IPS-18a (cell line): Measurements from ENCODE around the gene ZNF490.

Experiments used
- H3K27ac ChIP-seq: one replicate; pipeline ENCODE4 v1.5.1; 2013; ENCODE audit warnings: low read length
- H3K27me3 ChIP-seq: one replicate; pipeline ENCODE4 v1.6.1; 2013; ENCODE audit warnings: mild to moderate bottlenecking, low read length; ENCODE audit not compliant: control insufficient read depth, insufficient read depth
- H3K36me3 ChIP-seq: one replicate; pipeline ENCODE4 v1.6.1; 2013; ENCODE audit warnings: low read depth, low read length; ENCODE audit not compliant: control insufficient read depth
- H3K4me1 ChIP-seq: one replicate; pipeline ENCODE4 v1.6.1; 2013; ENCODE audit warnings: low read depth, low read length; ENCODE audit not compliant: control insufficient read depth
- H3K4me3 ChIP-seq: one replicate; pipeline ENCODE4 v1.5.1; 2013; ENCODE audit warnings: low read length
- H3K9ac ChIP-seq: one replicate; pipeline ENCODE4 v1.6.1; 2013; ENCODE audit warnings: mild to moderate bottlenecking, low read length, moderate library complexity
- H3K9me3 ChIP-seq: one replicate; pipeline ENCODE4 v1.6.1; 2013; ENCODE audit warnings: low read depth, low read length; ENCODE audit not compliant: control insufficient read depth

Gene ZNF490

DNA sequence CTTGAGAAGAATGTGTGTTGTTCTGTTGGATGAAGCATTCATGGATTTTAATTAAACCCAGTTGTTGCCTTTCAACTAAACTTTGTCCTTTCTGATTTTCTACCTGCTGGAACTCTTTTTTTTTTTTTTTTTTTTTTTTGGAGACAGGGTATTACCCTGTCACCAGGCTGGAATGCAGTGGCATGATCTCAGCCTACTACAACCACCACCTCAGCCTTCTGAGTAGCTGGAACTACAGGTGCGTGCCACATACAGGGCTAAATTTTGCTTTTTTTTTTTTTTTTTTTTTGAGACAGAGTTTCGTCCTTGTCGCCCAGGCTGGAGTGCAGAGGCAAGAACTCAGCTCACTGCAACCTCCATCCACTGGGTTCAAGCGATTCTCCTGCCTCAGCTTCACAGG is 7.0 kb upstream of the ZNF490 start:
- Histone ChIP-seq H3K9me3 (no peaks in the 10 kb centered on the region), H3K4me1 (no peaks in the 10 kb centered on the region), H3K27ac (no peak overlapping the region), H3K4me3 (no peak overlapping the region), H3K9ac (no peak overlapping the region), H3K36me3 (peaks cover 9% of the 10 kb centered on the region), H3K27me3 (no peaks in the 10 kb centered on the region)

DNA sequence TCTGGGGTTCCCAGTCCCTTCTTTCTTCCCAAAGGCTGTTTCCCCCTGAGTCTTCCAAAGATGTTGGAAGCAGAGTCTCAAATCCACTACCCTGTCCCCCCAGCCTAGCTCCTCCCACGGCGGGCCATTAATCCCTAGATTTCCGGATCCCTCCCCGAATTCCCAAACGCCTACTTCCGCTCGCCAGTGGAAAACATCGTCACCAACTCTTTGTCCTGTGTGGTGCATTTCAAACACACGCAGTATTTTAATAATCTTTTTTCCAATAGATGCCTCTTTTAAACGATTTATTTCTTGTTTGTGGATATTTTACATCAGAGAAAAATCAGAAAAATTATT is 717 bp upstream of the ZNF490 start:
- Histone ChIP-seq H3K9ac (peak overlapping the region; percentile 91), H3K36me3 (peaks cover 9% of the 10 kb centered on the region), H3K9me3 (no peaks in the 10 kb centered on the region), H3K4me3 (peak overlapping the region; percentile 98), H3K4me1 (peaks cover 4% of the 10 kb centered on the region), H3K27me3 (no peaks in the 10 kb centered on the region), H3K27ac (peak overlapping the region; percentile 51)

DNA sequence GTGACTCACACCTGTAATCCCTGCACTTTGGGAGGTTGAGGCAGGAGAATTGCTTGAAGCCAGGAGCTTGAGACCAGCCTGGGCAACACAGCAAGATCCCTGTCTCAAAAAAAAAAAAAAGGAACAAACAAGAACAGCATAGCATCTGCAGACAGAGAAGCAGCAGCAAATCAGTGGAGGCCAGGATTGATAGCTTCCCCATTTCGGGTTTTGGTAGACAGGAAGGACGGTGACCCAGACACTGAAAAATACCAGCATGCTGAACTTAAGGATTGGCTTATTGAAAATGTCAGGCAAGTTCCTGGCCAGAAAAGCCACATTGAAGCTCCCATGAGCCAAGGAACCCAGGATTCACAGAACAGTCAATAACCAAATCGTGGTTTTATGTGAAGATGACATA is 3.0 kb downstream of the ZNF490 start:
- Histone ChIP-seq H3K9me3 (no peaks in the 10 kb centered on the region), H3K4me3 (no peak overlapping the region), H3K27ac (no peak overlapping the region), H3K9ac (no peak overlapping the region), H3K4me1 (peaks cover 4% of the 10 kb centered on the region), H3K36me3 (no peaks in the 10 kb centered on the region), H3K27me3 (no peaks in the 10 kb centered on the region)

DNA sequence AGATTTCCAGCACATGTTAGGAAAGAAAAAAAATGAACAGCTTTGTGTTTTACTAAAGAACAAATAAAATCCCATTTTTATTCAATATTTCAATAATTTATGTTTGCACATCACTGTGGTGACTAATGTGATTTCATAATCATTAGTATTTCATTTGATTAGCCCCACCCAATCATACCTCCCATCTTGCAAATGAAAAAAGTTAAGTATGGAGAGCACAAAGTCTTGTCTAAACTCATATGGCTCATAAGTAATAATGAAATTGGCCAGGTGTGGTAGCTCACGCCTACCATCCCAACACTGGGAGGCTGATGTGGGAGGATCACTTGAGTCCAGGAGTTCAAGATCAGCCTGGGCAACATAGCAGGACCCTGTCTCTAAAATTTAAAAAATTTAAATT is 3.8 kb downstream of the ZNF490 start:
- no peak overlapping the region for H3K9ac ChIP-seq

DNA sequence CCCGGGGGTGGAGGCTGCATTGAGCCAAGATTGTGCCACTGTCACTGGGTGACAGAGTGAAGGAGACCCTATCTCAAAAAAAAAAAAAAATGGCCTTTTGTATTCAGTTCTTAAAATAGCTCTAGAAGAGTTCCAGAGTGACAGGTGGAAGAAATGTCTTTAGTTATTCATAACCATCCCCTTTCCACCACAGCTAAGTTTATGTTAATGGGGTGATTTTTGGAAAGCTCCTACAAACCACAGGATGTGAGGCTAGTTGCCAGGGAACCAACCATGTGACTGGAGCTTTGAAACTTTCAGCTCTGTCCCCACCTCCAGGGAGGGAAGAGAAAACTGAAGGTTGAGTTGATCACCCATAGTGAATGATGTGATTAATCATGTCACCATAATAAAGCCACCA is 6.9 kb downstream of the ZNF490 start:
- no peak overlapping the region for H3K27ac ChIP-seq
- no peak overlapping the region for H3K9ac ChIP-seq
- H3K36me3 ChIP-seq = no peaks in the 10 kb centered on the region
- H3K9me3 ChIP-seq = no peaks in the 10 kb centered on the region
- H3K27me3 ChIP-seq = no peaks in the 10 kb centered on the region
- no peaks in the 10 kb centered on the region for H3K4me1 ChIP-seq
- H3K4me3 ChIP-seq = no peak overlapping the region

More for the DNA sequence above, 3.8 kb downstream of the ZNF490 start:
- H3K27ac ChIP-seq = no peak overlapping the region
- peaks cover 4% of the 10 kb centered on the region for H3K4me1 ChIP-seq
- H3K9me3 ChIP-seq = no peaks in the 10 kb centered on the region
- H3K27me3 ChIP-seq = no peaks in the 10 kb centered on the region
- H3K36me3 ChIP-seq = no peaks in the 10 kb centered on the region
- no peak overlapping the region for H3K4me3 ChIP-seq

DNA sequence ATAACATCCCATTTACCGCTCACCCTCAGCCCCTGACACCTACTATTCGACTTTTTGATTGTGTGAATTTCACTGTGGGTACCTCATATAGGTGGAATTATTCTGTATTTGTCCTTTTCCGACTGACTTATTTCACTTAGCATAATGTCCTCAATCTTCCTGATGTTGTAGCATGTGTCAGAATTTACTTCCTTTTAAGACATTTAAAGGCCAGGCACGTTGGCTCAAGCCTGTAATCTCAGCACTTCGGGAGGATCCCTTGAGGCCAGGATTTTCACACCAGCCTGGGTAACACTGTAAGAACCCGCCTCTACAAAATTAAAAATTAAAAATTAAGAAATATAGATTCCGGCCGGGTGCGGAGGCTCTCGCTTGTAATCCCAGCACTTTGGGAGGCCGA is 13.0 kb downstream of the ZNF490 start:
- H3K27ac ChIP-seq = no peak overlapping the region
- no peaks in the 10 kb centered on the region for H3K36me3 ChIP-seq
- H3K9ac ChIP-seq = no peak overlapping the region
- H3K4me3 ChIP-seq = no peak overlapping the region
- H3K4me1 ChIP-seq = no peaks in the 10 kb centered on the region
- H3K9me3 ChIP-seq = no peaks in the 10 kb centered on the region
- H3K27me3 ChIP-seq = no peaks in the 10 kb centered on the region

GRCh38 chr19:12596927-12597548 is 13.6 kb downstream of the ZNF490 start:
- Histone ChIP-seq H3K9ac (no peak overlapping the region), H3K27me3 (no peaks in the 10 kb centered on the region), H3K4me1 (no peaks in the 10 kb centered on the region), H3K27ac (no peak overlapping the region), H3K4me3 (no peak overlapping the region), H3K36me3 (no peaks in the 10 kb centered on the region), H3K9me3 (no peaks in the 10 kb centered on the region)

DNA sequence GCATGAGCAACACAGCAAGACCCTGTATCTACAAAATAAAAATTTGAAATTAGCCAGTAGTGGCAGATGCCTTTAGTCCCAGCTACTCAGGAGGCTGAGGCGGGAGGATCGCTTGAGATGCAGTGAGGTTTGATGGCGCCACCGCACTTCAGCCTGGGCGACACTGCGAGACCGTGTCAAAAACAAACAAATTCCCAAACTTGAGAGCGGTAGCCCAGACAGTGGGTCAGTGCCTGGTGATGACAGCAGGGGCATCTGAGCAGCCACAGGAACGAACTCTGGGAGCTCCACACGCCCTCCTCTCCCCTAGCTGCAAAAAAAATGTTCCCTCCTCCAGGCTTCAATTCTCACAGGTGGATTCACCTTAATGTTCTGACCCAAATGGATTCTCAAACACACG is 14.1 kb downstream of the ZNF490 start:
- Histone ChIP-seq H3K4me1 (no peaks in the 10 kb centered on the region), H3K27ac (no peak overlapping the region), H3K27me3 (no peaks in the 10 kb centered on the region), H3K9me3 (no peaks in the 10 kb centered on the region), H3K4me3 (no peak overlapping the region), H3K36me3 (no peaks in the 10 kb centered on the region), H3K9ac (no peak overlapping the region)

- peaks cover 20% of the 10 kb centered on the region for H3K36me3 ChIP-seq
These were observed 29.5 kb downstream of the ZNF490 start for GRCh38 chr19:12581100-12581499.

DNA sequence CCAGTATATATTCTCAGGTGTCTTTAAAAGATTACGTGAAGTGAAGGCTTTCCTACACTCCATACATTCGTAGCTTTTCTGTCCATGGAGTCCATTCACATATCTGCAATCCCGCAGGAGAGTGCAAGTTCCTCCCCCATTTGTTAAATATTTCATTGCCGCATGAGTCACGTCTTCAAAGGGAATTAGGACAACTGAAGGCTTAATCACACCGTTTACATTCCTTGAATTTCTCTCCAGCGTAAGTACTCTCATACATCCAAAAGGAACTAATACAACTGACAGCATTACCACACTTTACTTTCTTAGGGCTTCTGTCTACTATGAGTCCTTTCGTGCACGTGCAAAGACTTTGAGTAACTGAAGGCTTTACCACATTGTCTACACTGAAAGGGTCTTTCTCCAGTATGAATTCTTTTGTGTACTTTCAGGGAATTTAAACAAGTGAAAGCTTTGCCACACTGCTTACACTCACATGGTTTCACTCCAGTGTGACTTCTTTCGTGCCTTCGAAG is 30.4 kb downstream of the ZNF490 start:
- Histone ChIP-seq H3K9me3 (peaks cover 21% of the 10 kb centered on the region), H3K9ac (no peak overlapping the region), H3K4me1 (no peaks in the 10 kb centered on the region), H3K27ac (no peak overlapping the region), H3K36me3 (peaks cover 20% of the 10 kb centered on the region), H3K27me3 (no peaks in the 10 kb centered on the region), H3K4me3 (no peak overlapping the region)

More at GRCh38 chr19:12581100-12581499, 29.5 kb downstream of the ZNF490 start:
- Histone ChIP-seq H3K9me3 (peaks cover 21% of the 10 kb centered on the region), H3K4me1 (no peaks in the 10 kb centered on the region), H3K27me3 (no peaks in the 10 kb centered on the region), H3K27ac (no peak overlapping the region), H3K4me3 (no peak overlapping the region), H3K9ac (no peak overlapping the region)

DNA sequence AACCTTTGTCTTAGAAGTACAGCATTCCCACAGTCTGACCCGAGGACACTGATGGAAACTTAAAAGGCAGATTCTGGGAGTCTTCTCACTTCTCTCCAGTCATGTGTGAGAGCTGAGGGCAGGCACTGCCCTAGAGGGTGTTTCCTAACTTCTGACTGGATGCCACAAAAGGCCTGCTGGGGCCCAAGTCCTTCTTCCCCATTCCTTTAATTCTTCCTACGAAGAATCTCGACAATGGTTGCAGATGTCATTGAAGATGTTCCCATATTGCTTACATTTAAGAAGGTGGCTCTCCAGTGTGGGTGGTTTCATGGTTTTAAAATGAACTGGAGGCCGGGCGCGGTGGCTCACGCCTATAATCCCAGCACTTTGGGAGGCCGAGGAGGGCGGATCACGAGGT is 32.0 kb downstream of the ZNF490 start:
- Histone ChIP-seq H3K4me1 (no peaks in the 10 kb centered on the region), H3K9me3 (peaks cover 21% of the 10 kb centered on the region), H3K36me3 (peaks cover 20% of the 10 kb centered on the region), H3K4me3 (no peak overlapping the region), H3K9ac (no peak overlapping the region), H3K27me3 (no peaks in the 10 kb centered on the region), H3K27ac (no peak overlapping the region)

DNA sequence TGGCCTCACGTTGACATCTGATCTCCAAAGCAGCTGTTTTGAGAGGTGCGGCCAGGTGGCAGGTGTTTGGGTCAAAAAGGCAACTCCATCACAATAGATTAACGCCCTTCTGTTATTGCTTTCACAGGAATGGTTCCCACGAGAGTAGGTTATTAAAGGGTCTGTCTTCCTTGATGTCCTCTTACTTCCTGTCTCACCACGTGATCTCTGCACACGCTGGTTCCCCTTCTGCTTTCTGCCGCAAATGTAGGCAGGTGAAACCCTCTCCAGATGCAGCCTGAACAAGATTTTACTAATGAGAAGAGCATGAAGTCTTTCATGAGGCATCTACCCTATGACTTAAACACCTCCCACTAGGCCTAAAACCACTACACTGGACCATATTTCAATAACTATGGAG is 36.6 kb downstream of the ZNF490 start:
- no peaks in the 10 kb centered on the region for H3K27me3 ChIP-seq
- H3K36me3 ChIP-seq = peaks cover 3% of the 10 kb centered on the region
- H3K27ac ChIP-seq = no peak overlapping the region
- H3K4me1 ChIP-seq = peaks cover 5% of the 10 kb centered on the region
- H3K4me3 ChIP-seq = no peak overlapping the region
- H3K9me3 ChIP-seq = no peaks in the 10 kb centered on the region
- H3K9ac ChIP-seq = no peak overlapping the region
